Heart left ventricle (tissue), 13 donors: ENCODE data around the gene NDUFAB1.

Source experiments
- CTCF ChIP-seq, 12 donors: fragments of 200-600 bp; sonication (generic) in 4 of 12; IDR thresholded peaks; one replicate each; pipeline versions ENCODE4 v1.5.0 to v1.8.0; 2018 to 2022; ENCODE audit warnings: antibody characterized with exemption in 12 of 12, mild to moderate bottlenecking in 5 of 12
- POLR2A ChIP-seq, 2 donors: fragments of 450-650 bp; IDR thresholded peaks; one replicate each; pipeline ENCODE4 v1.6.1; 2017; ENCODE audit warnings: antibody characterized with exemption in 2 of 2, mild to moderate bottlenecking in 2 of 2, moderate library complexity in 2 of 2
- donor health status: ischemic (EF 13 %, LVEDD 7.1; RV severe dilation, severe dysfunction).
- donor health status: DM: no; HTN: yes; CAD: no.
- donor health status: DM: no; HTN: no; CAD: no.
- donor health status: ischemic (EF 25% LVEDD 6.9; RV normal size, moderate dysfunction).
- donor health status: ischemic (EF 25% LVEDD 5.7; RV mildly dilated, moderate dysfunction).
- donor health status: ischemic (EF 35%, LVEDD 5.7; RV mildly dilated, moderate dysfunction).
- donor health status: nonischemic (EF 11% LVEDD 7.7; RV severe dilation, severe dysfunction).
- donor health status: DM: yes; HTN: yes; CAD: no.
- donor health status: PGD.
- donor health status: ischemic (EF 29% LVEDD 5.4; RV normal size, mild dysfunction).
- donor health status: nonischemic (EF 23%, LVEDD 6.1; RV moderate dilation, normal function).

- TF ChIP-seq CTCF (IDR thresholded peaks at IDR 0.05) (no peak), POLR2A (IDR thresholded peaks at IDR 0.05) (no peak)
Observed at GRCh38 chr16:23538919-23539278, 57.2 kb downstream of the NDUFAB1 start.
